ENCODE results near the gene ROPN1. TPM values are rescaled to one million over a fixed set of nuclear protein-coding genes. Genes with fewer than 3 reads are reported as not detected.
"Not testable (repeated sequence)": the region's sequence is repeated elsewhere in the genome, so short reads cannot be mapped to it uniquely, and the experiment has no call there.

The ROPN1 gene
- total RNA-seq, 1 donor from 2014 or later: not detected

- FAIRE-seq (no peak), DNase-seq (ENCODE audit: low read depth) (no peak)
- Histone ChIP-seq H3K36me3 (ENCODE audit: control insufficient read depth, insufficient read depth, low read length) (no peaks in the 10 kb centered on the region), H3K4me3 (ENCODE audit: low read depth, low read length) (no peak overlapping the region), H3K27me3 (ENCODE audit: control insufficient read depth, insufficient read depth, low read length) (no peaks in the 10 kb centered on the region)
- TF ChIP-seq, protein P1, sequence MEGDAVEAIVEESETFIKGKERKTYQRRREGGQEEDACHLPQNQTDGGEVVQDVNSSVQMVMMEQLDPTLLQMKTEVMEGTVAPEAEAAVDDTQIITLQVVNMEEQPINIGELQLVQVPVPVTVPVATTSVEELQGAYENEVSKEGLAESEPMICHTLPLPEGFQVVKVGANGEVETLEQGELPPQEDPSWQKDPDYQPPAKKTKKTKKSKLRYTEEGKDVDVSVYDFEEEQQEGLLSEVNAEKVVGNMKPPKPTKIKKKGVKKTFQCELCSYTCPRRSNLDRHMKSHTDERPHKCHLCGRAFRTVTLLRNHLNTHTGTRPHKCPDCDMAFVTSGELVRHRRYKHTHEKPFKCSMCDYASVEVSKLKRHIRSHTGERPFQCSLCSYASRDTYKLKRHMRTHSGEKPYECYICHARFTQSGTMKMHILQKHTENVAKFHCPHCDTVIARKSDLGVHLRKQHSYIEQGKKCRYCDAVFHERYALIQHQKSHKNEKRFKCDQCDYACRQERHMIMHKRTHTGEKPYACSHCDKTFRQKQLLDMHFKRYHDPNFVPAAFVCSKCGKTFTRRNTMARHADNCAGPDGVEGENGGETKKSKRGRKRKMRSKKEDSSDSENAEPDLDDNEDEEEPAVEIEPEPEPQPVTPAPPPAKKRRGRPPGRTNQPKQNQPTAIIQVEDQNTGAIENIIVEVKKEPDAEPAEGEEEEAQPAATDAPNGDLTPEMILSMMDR (IDR thresholded peaks at IDR 0.05; ENCODE audit: insufficient read depth, low read length, severe bottlenecking): no peak
Measured at GRCh38 chr3:124019291-124019690, 27.4 kb upstream of the ROPN1 start.

DNA sequence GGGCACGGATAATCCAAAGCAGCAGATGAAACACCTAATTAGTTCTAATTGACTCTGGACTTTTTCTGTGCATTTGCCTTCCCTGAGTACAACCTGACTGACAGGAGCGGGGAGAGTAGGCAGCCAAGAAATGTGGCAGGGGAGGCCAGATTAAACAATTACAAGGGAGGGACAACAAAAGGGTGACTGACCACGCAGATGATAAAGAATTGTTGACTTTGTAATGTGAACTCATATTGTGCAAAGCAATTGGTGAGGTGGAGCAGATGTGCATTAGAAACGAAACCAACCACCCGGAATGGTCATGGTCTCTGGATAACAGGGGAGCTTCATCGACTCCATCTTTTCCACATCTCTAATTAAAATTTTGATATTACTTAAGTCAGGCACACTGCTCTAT lies 25.6 kb upstream of the ROPN1 start:
- FAIRE-seq; DNase-seq (ENCODE audit: low read depth); H3K4me3 ChIP-seq (ENCODE audit: low read depth, low read length); H3K36me3 ChIP-seq (ENCODE audit: control insufficient read depth, insufficient read depth, low read length); H3K27me3 ChIP-seq (ENCODE audit: control insufficient read depth, insufficient read depth, low read length): not testable (repeated sequence)

DNA sequence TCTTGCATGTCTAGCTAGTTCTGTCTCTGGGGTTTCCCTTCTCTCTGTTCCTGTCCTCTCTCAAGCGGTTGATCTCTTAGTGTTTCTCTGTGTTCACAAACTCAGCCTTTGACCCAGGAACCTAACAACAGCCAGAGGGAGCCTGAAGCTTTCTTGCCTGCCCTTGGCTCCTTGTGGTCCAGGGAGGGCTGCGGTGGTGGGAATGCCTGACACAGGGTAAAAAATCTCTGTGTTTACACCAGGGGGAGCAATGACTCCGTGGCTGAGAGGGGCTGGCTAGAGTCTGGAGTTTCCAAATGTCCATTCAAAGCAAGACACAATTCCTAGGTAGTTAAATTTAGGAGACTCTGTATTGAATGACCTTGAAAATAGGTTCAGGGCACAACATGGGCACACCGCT lies 24.6 kb upstream of the ROPN1 start:
- DNase-seq (ENCODE audit: low read depth); H3K4me3 ChIP-seq (ENCODE audit: low read depth, low read length); H3K27me3 ChIP-seq (ENCODE audit: control insufficient read depth, insufficient read depth, low read length); FAIRE-seq; H3K36me3 ChIP-seq (ENCODE audit: control insufficient read depth, insufficient read depth, low read length): not testable (repeated sequence)

DNA sequence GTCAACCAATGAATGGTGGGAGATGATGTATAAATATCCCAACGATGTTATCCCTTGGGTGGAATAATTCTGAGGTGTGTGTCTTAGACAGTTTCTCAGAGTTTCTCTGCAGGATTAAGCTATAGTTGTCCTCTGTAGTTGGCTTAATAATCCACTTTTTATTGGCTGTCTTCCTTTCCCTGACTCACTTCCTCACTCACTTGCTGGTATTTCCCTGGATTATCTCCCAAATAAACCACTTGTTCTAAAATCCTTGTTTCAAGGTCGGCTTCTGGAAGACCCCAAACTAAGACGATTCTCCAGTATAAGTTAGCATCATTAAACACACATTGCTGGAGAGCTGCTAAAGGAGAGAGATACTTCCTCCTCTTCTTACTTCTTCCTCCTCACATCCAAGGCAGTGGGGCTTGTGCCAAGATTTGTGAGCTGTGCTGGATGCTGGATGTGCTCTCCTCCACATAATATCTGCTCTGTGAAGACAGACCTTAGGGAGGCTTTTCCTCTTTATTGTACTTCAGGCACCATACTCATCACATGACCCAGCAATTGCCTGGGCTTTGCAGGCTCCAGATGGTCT lies 22.5 kb upstream of the ROPN1 start:
- Histone ChIP-seq H3K4me3 (ENCODE audit: low read depth, low read length) (no peak overlapping the region), H3K27me3 (ENCODE audit: control insufficient read depth, insufficient read depth, low read length) (no peaks in the 10 kb centered on the region), H3K36me3 (ENCODE audit: control insufficient read depth, insufficient read depth, low read length) (no peaks in the 10 kb centered on the region)
- TF ChIP-seq, protein P1 (IDR thresholded peaks at IDR 0.05; ENCODE audit: insufficient read depth, low read length, severe bottlenecking): no peak
- DNase-seq (ENCODE audit: low read depth) (no peak), FAIRE-seq (no peak)

DNA sequence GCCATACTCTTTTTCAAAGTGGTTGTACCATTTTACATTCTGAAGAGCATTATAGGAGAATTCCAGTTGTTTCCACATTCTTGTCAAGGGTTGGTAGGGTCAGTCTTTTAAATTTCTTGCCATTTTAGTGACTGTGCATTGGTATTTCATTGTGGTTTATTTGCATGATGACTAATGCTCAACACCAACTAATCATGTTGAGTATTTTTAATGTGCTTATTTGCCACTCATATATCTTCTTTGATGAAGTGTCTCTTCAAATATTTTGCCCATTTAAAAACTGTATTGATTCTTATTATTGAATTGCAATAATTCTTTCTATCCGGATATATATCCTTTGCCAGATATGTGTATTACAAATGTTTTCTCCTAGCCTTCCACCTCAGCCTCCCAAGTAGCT lies 16.4 kb upstream of the ROPN1 start:
- not testable (repeated sequence) for H3K27me3 ChIP-seq (ENCODE audit: control insufficient read depth, insufficient read depth, low read length); H3K4me3 ChIP-seq (ENCODE audit: low read depth, low read length); FAIRE-seq; H3K36me3 ChIP-seq (ENCODE audit: control insufficient read depth, insufficient read depth, low read length)
- DNase-seq (ENCODE audit: low read depth): peak; percentile 21

GRCh38 chr3:124007186-124007585 lies 15.3 kb upstream of the ROPN1 start:
- H3K27me3 ChIP-seq (ENCODE audit: control insufficient read depth, insufficient read depth, low read length): no peaks in the 10 kb centered on the region
- DNase-seq (ENCODE audit: low read depth): no peak
- FAIRE-seq: no peak
- TF ChIP-seq, protein P1 (IDR thresholded peaks at IDR 0.05; ENCODE audit: insufficient read depth, low read length, severe bottlenecking): no peak
- H3K4me3 ChIP-seq (ENCODE audit: low read depth, low read length): no peak overlapping the region
- H3K36me3 ChIP-seq (ENCODE audit: control insufficient read depth, insufficient read depth, low read length): no peaks in the 10 kb centered on the region

DNA sequence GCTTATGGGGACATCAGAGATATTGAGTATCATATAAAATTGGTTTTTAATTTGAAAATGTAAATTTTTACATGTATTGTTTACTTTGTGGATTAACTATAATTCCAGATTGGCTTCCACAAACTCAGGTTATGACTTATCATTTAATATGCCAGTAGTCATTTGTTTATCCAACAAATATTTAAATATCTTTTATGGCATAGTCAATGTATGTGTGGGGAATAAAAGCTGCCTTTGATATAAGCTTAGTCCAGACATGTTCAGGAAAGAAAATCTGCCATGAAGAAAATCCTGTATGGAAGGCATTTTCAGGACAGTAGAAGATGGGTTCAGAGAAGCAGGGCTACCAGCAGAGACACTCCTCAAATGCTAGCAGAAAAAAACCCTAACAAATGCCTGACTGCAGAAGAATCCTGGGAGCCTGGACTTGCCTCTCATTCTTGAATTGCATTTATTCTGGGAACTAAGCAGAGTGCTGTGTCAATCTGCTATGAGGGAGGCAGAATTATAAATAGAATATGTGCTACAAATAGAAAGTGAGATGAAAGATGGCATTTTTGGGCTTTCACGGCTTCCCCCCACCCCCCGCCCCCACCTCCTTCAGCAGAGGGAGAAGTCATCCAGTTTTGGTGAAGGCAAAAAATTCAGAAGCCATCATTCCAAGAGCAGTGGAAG lies 10.6 kb upstream of the ROPN1 start:
- not testable (repeated sequence) for H3K4me3 ChIP-seq (ENCODE audit: low read depth, low read length); H3K36me3 ChIP-seq (ENCODE audit: control insufficient read depth, insufficient read depth, low read length); H3K27me3 ChIP-seq (ENCODE audit: control insufficient read depth, insufficient read depth, low read length); DNase-seq (ENCODE audit: low read depth); FAIRE-seq

DNA sequence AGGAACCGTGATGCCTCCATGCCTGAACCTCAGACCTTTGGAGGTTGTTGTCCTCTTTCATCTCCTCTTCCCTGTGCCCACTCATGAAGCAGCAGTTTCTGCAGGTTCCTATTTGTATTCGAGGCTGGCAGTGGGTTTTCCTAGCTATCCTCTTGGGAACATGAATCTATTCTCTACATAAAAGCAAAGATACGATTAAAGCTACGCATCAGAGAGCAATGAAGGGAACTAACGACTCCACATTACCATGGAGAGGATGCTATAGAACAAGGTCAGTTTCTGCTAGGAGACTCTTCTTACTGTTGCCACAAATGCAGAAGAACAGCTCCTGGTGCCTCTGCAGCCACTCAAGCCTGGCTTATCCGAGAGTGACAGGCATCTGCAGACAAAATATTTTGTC lies 9.4 kb upstream of the ROPN1 start:
- not testable (repeated sequence) for H3K27me3 ChIP-seq (ENCODE audit: control insufficient read depth, insufficient read depth, low read length); DNase-seq (ENCODE audit: low read depth); H3K36me3 ChIP-seq (ENCODE audit: control insufficient read depth, insufficient read depth, low read length); H3K4me3 ChIP-seq (ENCODE audit: low read depth, low read length); FAIRE-seq

All from bronchial epithelial cell (primary cell).